MM.1S (cell line): ENCODE measurements around the gene MRPL48.

Experiments
- CTCF ChIP-seq: fragments of 300-600 bp; sonication (generic); IDR thresholded peaks from 2 replicates; pipeline ENCODE4 v1.5.1; 2016; ENCODE audit warnings: antibody characterized with exemption, low read length, mixed read lengths
- EZH2 ChIP-seq: fragments of 300-600 bp; sonication (generic); optimal IDR thresholded peaks from 2 replicates; pipeline ENCODE3; 2017; ENCODE audit warnings: low read depth, mild to moderate bottlenecking, antibody characterized with exemption, low read length, mixed read lengths

- TF ChIP-seq CTCF, result no peak
- TF ChIP-seq EZH2, result no peak
These were observed 72.0 kb downstream of the MRPL48 start for GRCh38 chr11:73859671-73860070.
